Neural cell (in vitro differentiated cells): ENCODE measurements around the gene ELOB. TPM values are rescaled to one million over a fixed set of nuclear protein-coding genes. Genes with fewer than 3 reads are reported as not detected.

Experiments
- H2AFZ ChIP-seq: fragments of 200-600, 300-800 bp; sonication (generic), shearing (Covaris generic); 2 replicates; pipeline ENCODE4 v1.6.0; 2014; ENCODE audit warnings: low read depth, mild to moderate bottlenecking, antibody characterized with exemption, low read length, moderate library complexity
- H3F3A ChIP-seq: fragments of 200-600 bp; shearing (Covaris generic); 2 replicates; pipeline ENCODE4 v1.6.1; 2016; ENCODE audit warnings: mild to moderate bottlenecking, moderate library complexity, mixed read lengths, antibody characterized with exemption, low read length; ENCODE audit not compliant: insufficient read depth, poor library complexity, severe bottlenecking
- H3K27ac ChIP-seq: fragments of 200-600, 300-800 bp; sonication (generic), shearing (Covaris generic); 2 replicates; pipeline ENCODE4 v1.5.1; 2014; ENCODE audit warnings: mild to moderate bottlenecking, low read length, moderate library complexity
- H3K27me3 ChIP-seq: fragments of 300-800, 200-600 bp; sonication (generic), shearing (Covaris generic); 2 replicates; pipeline ENCODE4 v1.6.0; 2014; ENCODE audit warnings: mild to moderate bottlenecking, low read depth, low read length, moderate library complexity; ENCODE audit not compliant: insufficient read depth
- H3K36me3 ChIP-seq: fragments of 300-800, 200-600 bp; sonication (generic), shearing (Covaris generic); 2 replicates; pipeline ENCODE4 v1.5.1; 2014; ENCODE audit warnings: mild to moderate bottlenecking, antibody characterized with exemption, low read length, moderate library complexity; ENCODE audit not compliant: insufficient read depth
- H3K4me2 ChIP-seq: fragments of 300-800, 200-600 bp; sonication (generic), shearing (Covaris generic); 2 replicates; pipeline ENCODE4 v1.6.0; 2014; ENCODE audit warnings: mild to moderate bottlenecking, low read length
- H3K4me3 ChIP-seq: fragments of 300-800, 200-600 bp; sonication (generic), shearing (Covaris generic); 2 replicates; pipeline ENCODE4 v1.5.1; 2014; ENCODE audit warnings: mild to moderate bottlenecking, low read length, moderate library complexity
- H3K79me2 ChIP-seq: fragments of 200-600 bp; shearing (Covaris generic); replicated peaks from 2 replicates; pipeline ENCODE4 v1.6.0; 2014; ENCODE audit warnings: mild to moderate bottlenecking, low read length, moderate library complexity; ENCODE audit not compliant: insufficient read depth
- H3K9ac ChIP-seq: fragments of 300-800, 200-600 bp; sonication (generic), shearing (Covaris generic); 2 replicates; pipeline ENCODE4 v1.6.1; 2016; ENCODE audit warnings: mild to moderate bottlenecking, low read length, mixed read lengths
- H3K9me2 ChIP-seq: fragments of 200-600 bp; shearing (Covaris generic); 2 replicates; pipeline ENCODE4 v1.6.1; 2016; ENCODE audit warnings: mild to moderate bottlenecking, low read length, mixed read lengths; ENCODE audit not compliant: insufficient read depth
- H3K9me3 ChIP-seq: fragments of 200-600, 300-800 bp; sonication (generic), shearing (Covaris generic); 2 replicates; pipeline ENCODE4 v1.6.1; 2016; ENCODE audit warnings: mild to moderate bottlenecking, mixed run types, low read length, moderate library complexity, mixed read lengths
- H4K20me1 ChIP-seq: fragments of 200-600 bp; shearing (Covaris generic); 2 replicates; pipeline ENCODE4 v1.6.1; 2016; ENCODE audit warnings: mild to moderate bottlenecking, mixed run types; ENCODE audit not compliant: insufficient read depth
- EP300 ChIP-seq: fragments of 450-650 bp; conservative IDR thresholded peaks from 2 replicates; pipeline ENCODE4 v1.6.1; 2014; ENCODE audit warnings: antibody characterized with exemption, mild to moderate bottlenecking, moderate library complexity; ENCODE audit not compliant: poor library complexity, severe bottlenecking
- EZH2 ChIP-seq: fragments of 200-600, 300-800 bp; shearing (Covaris generic), sonication (generic); IDR thresholded peaks from 2 replicates; pipeline ENCODE4 v1.6.1; 2014; ENCODE audit warnings: antibody characterized with exemption, low read length, borderline replicate concordance, mild to moderate bottlenecking; ENCODE audit not compliant: insufficient read depth, poor library complexity, severe bottlenecking
- MXI1 ChIP-seq: fragments of 450-650 bp; conservative IDR thresholded peaks from 2 replicates; pipeline ENCODE4 v1.6.1; 2014; ENCODE audit warnings: antibody characterized with exemption, mild to moderate bottlenecking; ENCODE audit not compliant: poor library complexity, severe bottlenecking
- POLR2AphosphoS5 ChIP-seq: IDR thresholded peaks from 2 replicates; pipeline ENCODE4 v1.6.1; 2012
- RAD21 ChIP-seq: fragments of 450-650 bp; conservative IDR thresholded peaks from 2 replicates; pipeline ENCODE4 v1.6.1; 2014; ENCODE audit warnings: antibody characterized with exemption, mild to moderate bottlenecking, moderate library complexity
- SMC3 ChIP-seq: fragments of 450-650 bp; conservative IDR thresholded peaks from 2 replicates; pipeline ENCODE4 v1.6.1; 2014; ENCODE audit warnings: antibody characterized with exemption, mild to moderate bottlenecking, moderate library complexity; ENCODE audit not compliant: poor library complexity
- TAF1 ChIP-seq: IDR thresholded peaks from 2 replicates; pipeline ENCODE4 v1.6.1; 2012; ENCODE audit warnings: low read depth
- polyA plus RNA-seq: library from polyadenylated mRNA; depleted of rRNA; stranded (reverse); fragments of >200 nt; gene quantifications from 2 replicates; pipeline ENCODE4 v1.2.3, GENCODE V29; 2014
- TF ChIP-seq, protein P1 (sequence below): IDR thresholded peaks from 2 replicates; pipeline ENCODE4 v1.6.1; 2012; ENCODE audit warnings: borderline replicate concordance
- TF ChIP-seq, protein P2 (sequence below): fragments of 450-650 bp; IDR thresholded peaks from 2 replicates; pipeline ENCODE4 v1.5.1; 2014; ENCODE audit warnings: antibody characterized with exemption, mild to moderate bottlenecking, moderate library complexity; ENCODE audit not compliant: poor library complexity, severe bottlenecking

The ELOB gene
- polyA plus RNA-seq, 1 donor from 2014 or later = 513 TPM

DNA sequence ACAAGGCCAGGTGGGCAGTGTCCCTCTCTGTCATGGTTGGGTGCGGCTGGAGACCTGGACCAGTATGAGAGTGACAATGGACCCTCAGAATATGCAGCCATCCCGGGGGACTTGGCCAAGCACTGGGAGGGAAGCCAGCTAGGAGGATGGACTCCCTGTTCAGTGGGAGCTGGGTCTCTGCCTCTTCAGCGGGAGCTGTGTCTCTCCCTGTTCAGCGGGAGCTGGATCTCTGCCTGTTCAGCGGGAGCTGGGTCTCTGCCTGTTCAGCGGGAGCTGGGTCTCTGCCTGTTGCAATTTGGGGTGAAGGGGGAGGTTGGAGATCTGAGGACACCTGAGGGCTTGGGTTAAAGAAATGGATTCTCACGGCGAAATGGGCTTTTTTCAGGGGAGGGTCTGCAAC is 14.1 kb upstream of the ELOB start:
- TF ChIP-seq MXI1 (no peak), SMC3 (no peak), POLR2AphosphoS5 (no peak), EP300 (no peak), TAF1 (no peak), EZH2 (no peak), RAD21 (no peak)
- TF ChIP-seq, protein P1, sequence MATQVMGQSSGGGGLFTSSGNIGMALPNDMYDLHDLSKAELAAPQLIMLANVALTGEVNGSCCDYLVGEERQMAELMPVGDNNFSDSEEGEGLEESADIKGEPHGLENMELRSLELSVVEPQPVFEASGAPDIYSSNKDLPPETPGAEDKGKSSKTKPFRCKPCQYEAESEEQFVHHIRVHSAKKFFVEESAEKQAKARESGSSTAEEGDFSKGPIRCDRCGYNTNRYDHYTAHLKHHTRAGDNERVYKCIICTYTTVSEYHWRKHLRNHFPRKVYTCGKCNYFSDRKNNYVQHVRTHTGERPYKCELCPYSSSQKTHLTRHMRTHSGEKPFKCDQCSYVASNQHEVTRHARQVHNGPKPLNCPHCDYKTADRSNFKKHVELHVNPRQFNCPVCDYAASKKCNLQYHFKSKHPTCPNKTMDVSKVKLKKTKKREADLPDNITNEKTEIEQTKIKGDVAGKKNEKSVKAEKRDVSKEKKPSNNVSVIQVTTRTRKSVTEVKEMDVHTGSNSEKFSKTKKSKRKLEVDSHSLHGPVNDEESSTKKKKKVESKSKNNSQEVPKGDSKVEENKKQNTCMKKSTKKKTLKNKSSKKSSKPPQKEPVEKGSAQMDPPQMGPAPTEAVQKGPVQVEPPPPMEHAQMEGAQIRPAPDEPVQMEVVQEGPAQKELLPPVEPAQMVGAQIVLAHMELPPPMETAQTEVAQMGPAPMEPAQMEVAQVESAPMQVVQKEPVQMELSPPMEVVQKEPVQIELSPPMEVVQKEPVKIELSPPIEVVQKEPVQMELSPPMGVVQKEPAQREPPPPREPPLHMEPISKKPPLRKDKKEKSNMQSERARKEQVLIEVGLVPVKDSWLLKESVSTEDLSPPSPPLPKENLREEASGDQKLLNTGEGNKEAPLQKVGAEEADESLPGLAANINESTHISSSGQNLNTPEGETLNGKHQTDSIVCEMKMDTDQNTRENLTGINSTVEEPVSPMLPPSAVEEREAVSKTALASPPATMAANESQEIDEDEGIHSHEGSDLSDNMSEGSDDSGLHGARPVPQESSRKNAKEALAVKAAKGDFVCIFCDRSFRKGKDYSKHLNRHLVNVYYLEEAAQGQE = no peak
- TF ChIP-seq, protein P2, sequence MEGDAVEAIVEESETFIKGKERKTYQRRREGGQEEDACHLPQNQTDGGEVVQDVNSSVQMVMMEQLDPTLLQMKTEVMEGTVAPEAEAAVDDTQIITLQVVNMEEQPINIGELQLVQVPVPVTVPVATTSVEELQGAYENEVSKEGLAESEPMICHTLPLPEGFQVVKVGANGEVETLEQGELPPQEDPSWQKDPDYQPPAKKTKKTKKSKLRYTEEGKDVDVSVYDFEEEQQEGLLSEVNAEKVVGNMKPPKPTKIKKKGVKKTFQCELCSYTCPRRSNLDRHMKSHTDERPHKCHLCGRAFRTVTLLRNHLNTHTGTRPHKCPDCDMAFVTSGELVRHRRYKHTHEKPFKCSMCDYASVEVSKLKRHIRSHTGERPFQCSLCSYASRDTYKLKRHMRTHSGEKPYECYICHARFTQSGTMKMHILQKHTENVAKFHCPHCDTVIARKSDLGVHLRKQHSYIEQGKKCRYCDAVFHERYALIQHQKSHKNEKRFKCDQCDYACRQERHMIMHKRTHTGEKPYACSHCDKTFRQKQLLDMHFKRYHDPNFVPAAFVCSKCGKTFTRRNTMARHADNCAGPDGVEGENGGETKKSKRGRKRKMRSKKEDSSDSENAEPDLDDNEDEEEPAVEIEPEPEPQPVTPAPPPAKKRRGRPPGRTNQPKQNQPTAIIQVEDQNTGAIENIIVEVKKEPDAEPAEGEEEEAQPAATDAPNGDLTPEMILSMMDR = no peak

DNA sequence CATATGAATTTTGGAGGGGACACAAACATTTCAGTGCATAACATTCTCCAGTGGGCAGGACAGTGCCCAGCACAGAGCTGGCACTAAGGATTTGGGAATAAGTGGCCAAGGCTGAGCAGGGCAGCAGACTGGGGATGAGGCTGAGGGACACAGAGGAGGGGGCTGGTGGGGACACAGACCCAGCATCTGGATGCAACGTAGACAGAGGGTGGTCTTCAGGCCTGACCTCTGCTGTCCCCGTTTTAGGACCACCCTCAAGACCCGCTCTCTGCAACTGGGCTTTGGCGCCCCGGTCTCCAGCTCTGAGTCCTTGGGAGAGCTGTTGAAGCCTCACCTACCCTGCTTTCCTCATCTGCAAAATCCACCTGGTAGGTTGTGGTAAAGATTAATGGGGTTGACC is 13.6 kb upstream of the ELOB start:
- no peaks in the 10 kb centered on the region for H4K20me1 ChIP-seq
- H3K9me2 ChIP-seq = no peaks in the 10 kb centered on the region
- no peaks in the 10 kb centered on the region for H3K36me3 ChIP-seq
- no peaks in the 10 kb centered on the region for H3K27me3 ChIP-seq
- no peak overlapping the region for H2AFZ ChIP-seq
- TF ChIP-seq, protein P1 = no peak
- no peak for TF ChIP-seq POLR2AphosphoS5
- TF ChIP-seq EZH2 = no peak
- no peak for TF ChIP-seq TAF1
- TF ChIP-seq MXI1 = no peak
- no peak for TF ChIP-seq RAD21
- TF ChIP-seq EP300 = no peak
- TF ChIP-seq, protein P2 = no peak
- no peaks in the 10 kb centered on the region for H3K79me2 ChIP-seq
- H3K27ac ChIP-seq = no peak overlapping the region
- H3K4me2 ChIP-seq = no peak overlapping the region
- H3F3A ChIP-seq = no peaks in the 10 kb centered on the region
- H3K4me3 ChIP-seq = no peak overlapping the region
- H3K9ac ChIP-seq = no peak overlapping the region
- H3K9me3 ChIP-seq = no peaks in the 10 kb centered on the region

More for the DNA sequence above, 14.1 kb upstream of the ELOB start:
- no peak overlapping the region for H3K9ac ChIP-seq
- H3K36me3 ChIP-seq = no peaks in the 10 kb centered on the region
- H3K9me3 ChIP-seq = no peaks in the 10 kb centered on the region
- H3K27me3 ChIP-seq = no peaks in the 10 kb centered on the region
- H3K9me2 ChIP-seq = no peaks in the 10 kb centered on the region
- H3F3A ChIP-seq = no peaks in the 10 kb centered on the region
- no peak overlapping the region for H3K4me3 ChIP-seq
- no peak overlapping the region for H3K27ac ChIP-seq
- no peaks in the 10 kb centered on the region for H3K79me2 ChIP-seq
- no peak overlapping the region for H3K4me2 ChIP-seq
- H4K20me1 ChIP-seq = no peaks in the 10 kb centered on the region
- no peak overlapping the region for H2AFZ ChIP-seq
